Activated T-cell treated with anti-CD3 and anti-CD28 coated beads for 48 hours (primary cell): ENCODE measurements around the gene SSR1.
"Not testable (repeated sequence)": the region's sequence is repeated elsewhere in the genome, so short reads cannot be mapped to it uniquely, and the experiment has no call there.

ENCODE experiments used
- DNase-seq: peaks from one replicate; pipeline ENCODE4 v3.0.0-alpha.2; 2020; ENCODE audit warnings: low read depth

The SSR1 gene

GRCh38 chr6:7317538-7317937 lies 4.5 kb upstream of the SSR1 start:
- no peak for DNase-seq

- DNase-seq = no peak
Observed at GRCh38 chr6:7316658-7317533, 3.9 kb upstream of the SSR1 start.

- no peak for DNase-seq
Observed at GRCh38 chr6:7315948-7316365, 3.0 kb upstream of the SSR1 start.

GRCh38 chr6:7315087-7315947 lies 2.3 kb upstream of the SSR1 start:
- not testable (repeated sequence) for DNase-seq

- DNase-seq = no peak
Observed at GRCh38 chr6:7314414-7314813, 1.4 kb upstream of the SSR1 start.

GRCh38 chr6:7313505-7314165 lies 636 bp upstream of the SSR1 start:
- no peak for DNase-seq

- DNase-seq = no peak
Observed at GRCh38 chr6:7311917-7312615, 933 bp downstream of the SSR1 start.

GRCh38 chr6:7311176-7311575 lies 1.8 kb downstream of the SSR1 start:
- DNase-seq = no peak

GRCh38 chr6:7309050-7309449 lies 3.9 kb downstream of the SSR1 start:
- no peak for DNase-seq

GRCh38 chr6:7307533-7307932 lies 5.5 kb downstream of the SSR1 start:
- DNase-seq = no peak

- DNase-seq = no peak
Observed at GRCh38 chr6:7304821-7305220, 8.2 kb downstream of the SSR1 start.

- no peak for DNase-seq
Observed at GRCh38 chr6:7301702-7302101, 11.3 kb downstream of the SSR1 start.

- DNase-seq = no peak
Observed at GRCh38 chr6:7300926-7301325, 12.1 kb downstream of the SSR1 start.

- no peak for DNase-seq
Observed at GRCh38 chr6:7298113-7298512, 14.9 kb downstream of the SSR1 start.

- no peak for DNase-seq
Observed at GRCh38 chr6:7296602-7297001, 16.4 kb downstream of the SSR1 start.

- DNase-seq = no peak
Observed at GRCh38 chr6:7295916-7296315, 17.1 kb downstream of the SSR1 start.

- no peak for DNase-seq
Observed at GRCh38 chr6:7292596-7293255, 20.3 kb downstream of the SSR1 start.

- no peak for DNase-seq
Observed at GRCh38 chr6:7290079-7290478, 22.9 kb downstream of the SSR1 start.

GRCh38 chr6:7285416-7285815 lies 27.6 kb downstream of the SSR1 start:
- DNase-seq = no peak

GRCh38 chr6:7283676-7284075 lies 29.3 kb downstream of the SSR1 start:
- DNase-seq = no peak
